Adrenal gland (tissue), 5 donors: Measurements from ENCODE around the gene PURB.

ENCODE experiments used
- POLR2A ChIP-seq, 2 donors: fragments of 450-650 bp; IDR thresholded peaks; one replicate each; pipeline ENCODE4 v1.6.1; 2017; ENCODE audit warnings: antibody characterized with exemption in 2 of 2, mild to moderate bottlenecking in 2 of 2, moderate library complexity in 1 of 2
- TF ChIP-seq, protein P1 (sequence below), 6 experiments: fragments of 450-650 bp in 4 of 6; fragments of 200-600 bp in 2 of 6; sonication (generic) in 1 of 6; IDR thresholded peaks; 1 replicate in 5 of 6; 2 replicates in 1 of 6; pipeline versions ENCODE4 v1.5.1 to v1.8.0; 2016 to 2021; ENCODE audit warnings: antibody characterized with exemption in 6 of 6, mild to moderate bottlenecking in 2 of 6, moderate library complexity in 1 of 6
- donor health status: DM: no; HTN: no; CAD: no.

DNA sequence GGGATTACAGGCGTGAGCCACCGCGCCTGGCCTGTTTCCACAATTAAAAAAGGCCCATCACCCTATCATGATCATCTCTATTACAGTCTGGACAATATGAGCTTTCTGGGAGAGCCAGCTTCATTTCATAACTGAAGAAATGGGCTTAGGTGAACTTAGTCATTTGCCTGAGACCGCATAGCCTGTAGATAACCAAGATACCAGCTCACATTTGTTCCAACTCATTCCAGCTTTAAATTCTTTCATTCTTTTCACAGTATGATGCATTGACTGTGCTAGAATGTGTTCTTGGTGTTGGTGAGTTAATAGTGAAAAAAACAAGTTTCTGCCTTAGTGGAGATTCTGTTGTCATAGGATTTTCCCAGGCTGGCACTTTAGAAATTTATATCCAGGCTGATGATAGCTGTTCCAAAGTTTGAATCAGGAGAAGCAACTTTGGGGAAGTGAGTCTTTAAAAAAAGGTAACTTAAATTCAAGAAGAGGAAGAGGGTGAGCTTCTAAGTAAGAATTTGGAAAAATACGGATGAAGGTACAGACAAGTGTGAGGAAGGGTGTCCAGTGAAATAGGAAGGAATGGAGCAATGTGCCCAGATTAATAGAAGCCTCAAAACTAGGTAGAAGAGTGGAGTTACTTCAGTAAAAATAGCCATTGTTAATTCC, 35.3 kb downstream of the PURB start:
- TF ChIP-seq POLR2A (IDR thresholded peaks at IDR 0.05): no peak
- TF ChIP-seq, protein P1, sequence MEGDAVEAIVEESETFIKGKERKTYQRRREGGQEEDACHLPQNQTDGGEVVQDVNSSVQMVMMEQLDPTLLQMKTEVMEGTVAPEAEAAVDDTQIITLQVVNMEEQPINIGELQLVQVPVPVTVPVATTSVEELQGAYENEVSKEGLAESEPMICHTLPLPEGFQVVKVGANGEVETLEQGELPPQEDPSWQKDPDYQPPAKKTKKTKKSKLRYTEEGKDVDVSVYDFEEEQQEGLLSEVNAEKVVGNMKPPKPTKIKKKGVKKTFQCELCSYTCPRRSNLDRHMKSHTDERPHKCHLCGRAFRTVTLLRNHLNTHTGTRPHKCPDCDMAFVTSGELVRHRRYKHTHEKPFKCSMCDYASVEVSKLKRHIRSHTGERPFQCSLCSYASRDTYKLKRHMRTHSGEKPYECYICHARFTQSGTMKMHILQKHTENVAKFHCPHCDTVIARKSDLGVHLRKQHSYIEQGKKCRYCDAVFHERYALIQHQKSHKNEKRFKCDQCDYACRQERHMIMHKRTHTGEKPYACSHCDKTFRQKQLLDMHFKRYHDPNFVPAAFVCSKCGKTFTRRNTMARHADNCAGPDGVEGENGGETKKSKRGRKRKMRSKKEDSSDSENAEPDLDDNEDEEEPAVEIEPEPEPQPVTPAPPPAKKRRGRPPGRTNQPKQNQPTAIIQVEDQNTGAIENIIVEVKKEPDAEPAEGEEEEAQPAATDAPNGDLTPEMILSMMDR (IDR thresholded peaks at IDR 0.05): no peak
